ENCODE data around the gene RRP1. TPM values are rescaled to one million over a fixed set of nuclear protein-coding genes. Genes with fewer than 3 reads are reported as not detected.
A peak's percentile ranks its signal among the peaks of the same experiment; 100 is the strongest.

The RRP1 gene
- total and polyA plus RNA-seq, 2 of the 13 experiments (the other 11 are each of a cell fraction or from before 2014, with no cell fraction given), result 20.1 to 35.1 TPM

DNA sequence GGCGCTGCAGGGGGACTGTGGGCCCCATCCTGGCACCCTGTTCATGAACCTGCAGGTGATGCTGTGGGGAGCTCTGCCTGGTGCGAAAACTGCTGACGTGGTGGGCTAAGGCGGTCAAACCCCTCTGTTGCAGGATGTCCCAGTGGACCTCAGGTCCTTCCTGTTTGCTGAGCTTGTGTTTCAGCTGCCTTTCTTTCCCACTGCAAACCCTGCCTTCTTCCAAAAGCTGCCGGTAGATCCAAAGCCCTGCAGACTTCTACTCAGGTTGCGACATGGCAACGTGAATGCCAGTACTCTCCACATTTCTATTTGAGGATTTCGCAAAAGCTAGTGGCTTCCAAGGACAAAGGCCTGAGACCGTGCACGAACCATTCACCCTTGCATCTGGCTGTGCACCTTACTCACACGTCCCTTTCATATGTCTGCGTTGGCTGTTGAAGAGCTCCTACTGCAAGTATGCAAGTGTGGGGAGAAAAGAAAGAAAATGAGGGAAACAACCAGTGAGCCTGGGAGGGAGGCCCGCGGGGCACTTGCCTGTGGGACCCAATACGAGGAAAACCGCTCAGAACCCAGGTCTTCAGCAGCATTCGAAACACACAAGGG is 6.2 kb upstream of the RRP1 start (continued):
- TF ChIP-seq YEATS4 (CRISPR knock-in tag; IDR thresholded peaks at IDR 0.05; ENCODE audit: borderline replicate concordance) (peak; percentile 63; the same call in 1 of the 2 replicates), TSC22D2 (CRISPR knock-in tag; IDR thresholded peaks at IDR 0.05; ENCODE audit: borderline replicate concordance) (0 out of 2 replicates have a peak, but pooled peaks have one; percentile 93), ZC3H4 (CRISPR knock-in tag; IDR thresholded peaks at IDR 0.05; ENCODE audit: borderline replicate concordance) (no peak), KAT7 (CRISPR knock-in tag; IDR thresholded peaks at IDR 0.05; ENCODE audit: borderline replicate concordance) (no peak), KIAA2018 (CRISPR knock-in tag; IDR thresholded peaks at IDR 0.05; ENCODE audit: borderline replicate concordance) (no peak), ZNF569 (CRISPR knock-in tag; IDR thresholded peaks at IDR 0.05; ENCODE audit: borderline replicate concordance) (no peak; the same call in 1 of the 2 replicates), HNRNPLL (IDR thresholded peaks at IDR 0.05; ENCODE audit: low read depth, low read length, poor library complexity, severe bottlenecking) (no peak)
- TF ChIP-seq, protein P1, sequence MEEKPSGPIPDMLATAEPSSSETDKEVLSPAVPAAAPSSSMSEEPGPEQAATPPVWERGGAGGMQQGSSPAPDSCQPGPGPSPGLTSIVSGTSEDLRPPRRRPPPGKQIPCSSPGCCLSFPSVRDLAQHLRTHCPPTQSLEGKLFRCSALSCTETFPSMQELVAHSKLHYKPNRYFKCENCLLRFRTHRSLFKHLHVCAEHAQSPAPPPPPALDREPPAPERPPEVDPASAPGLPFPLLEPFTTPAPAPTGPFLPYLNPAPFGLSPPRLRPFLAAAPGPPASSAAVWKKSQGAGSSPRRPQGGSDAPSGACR (CRISPR knock-in tag; IDR thresholded peaks at IDR 0.05), result peak; percentile 73; the same call in 1 of the 2 replicates
- TF ChIP-seq, protein P2, sequence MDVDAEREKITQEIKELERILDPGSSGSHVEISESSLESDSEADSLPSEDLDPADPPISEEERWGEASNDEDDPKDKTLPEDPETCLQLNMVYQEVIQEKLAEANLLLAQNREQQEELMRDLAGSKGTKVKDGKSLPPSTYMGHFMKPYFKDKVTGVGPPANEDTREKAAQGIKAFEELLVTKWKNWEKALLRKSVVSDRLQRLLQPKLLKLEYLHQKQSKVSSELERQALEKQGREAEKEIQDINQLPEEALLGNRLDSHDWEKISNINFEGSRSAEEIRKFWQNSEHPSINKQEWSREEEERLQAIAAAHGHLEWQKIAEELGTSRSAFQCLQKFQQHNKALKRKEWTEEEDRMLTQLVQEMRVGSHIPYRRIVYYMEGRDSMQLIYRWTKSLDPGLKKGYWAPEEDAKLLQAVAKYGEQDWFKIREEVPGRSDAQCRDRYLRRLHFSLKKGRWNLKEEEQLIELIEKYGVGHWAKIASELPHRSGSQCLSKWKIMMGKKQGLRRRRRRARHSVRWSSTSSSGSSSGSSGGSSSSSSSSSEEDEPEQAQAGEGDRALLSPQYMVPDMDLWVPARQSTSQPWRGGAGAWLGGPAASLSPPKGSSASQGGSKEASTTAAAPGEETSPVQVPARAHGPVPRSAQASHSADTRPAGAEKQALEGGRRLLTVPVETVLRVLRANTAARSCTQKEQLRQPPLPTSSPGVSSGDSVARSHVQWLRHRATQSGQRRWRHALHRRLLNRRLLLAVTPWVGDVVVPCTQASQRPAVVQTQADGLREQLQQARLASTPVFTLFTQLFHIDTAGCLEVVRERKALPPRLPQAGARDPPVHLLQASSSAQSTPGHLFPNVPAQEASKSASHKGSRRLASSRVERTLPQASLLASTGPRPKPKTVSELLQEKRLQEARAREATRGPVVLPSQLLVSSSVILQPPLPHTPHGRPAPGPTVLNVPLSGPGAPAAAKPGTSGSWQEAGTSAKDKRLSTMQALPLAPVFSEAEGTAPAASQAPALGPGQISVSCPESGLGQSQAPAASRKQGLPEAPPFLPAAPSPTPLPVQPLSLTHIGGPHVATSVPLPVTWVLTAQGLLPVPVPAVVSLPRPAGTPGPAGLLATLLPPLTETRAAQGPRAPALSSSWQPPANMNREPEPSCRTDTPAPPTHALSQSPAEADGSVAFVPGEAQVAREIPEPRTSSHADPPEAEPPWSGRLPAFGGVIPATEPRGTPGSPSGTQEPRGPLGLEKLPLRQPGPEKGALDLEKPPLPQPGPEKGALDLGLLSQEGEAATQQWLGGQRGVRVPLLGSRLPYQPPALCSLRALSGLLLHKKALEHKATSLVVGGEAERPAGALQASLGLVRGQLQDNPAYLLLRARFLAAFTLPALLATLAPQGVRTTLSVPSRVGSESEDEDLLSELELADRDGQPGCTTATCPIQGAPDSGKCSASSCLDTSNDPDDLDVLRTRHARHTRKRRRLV (CRISPR knock-in tag; IDR thresholded peaks at IDR 0.05), result no peak
- TF ChIP-seq, protein P3, sequence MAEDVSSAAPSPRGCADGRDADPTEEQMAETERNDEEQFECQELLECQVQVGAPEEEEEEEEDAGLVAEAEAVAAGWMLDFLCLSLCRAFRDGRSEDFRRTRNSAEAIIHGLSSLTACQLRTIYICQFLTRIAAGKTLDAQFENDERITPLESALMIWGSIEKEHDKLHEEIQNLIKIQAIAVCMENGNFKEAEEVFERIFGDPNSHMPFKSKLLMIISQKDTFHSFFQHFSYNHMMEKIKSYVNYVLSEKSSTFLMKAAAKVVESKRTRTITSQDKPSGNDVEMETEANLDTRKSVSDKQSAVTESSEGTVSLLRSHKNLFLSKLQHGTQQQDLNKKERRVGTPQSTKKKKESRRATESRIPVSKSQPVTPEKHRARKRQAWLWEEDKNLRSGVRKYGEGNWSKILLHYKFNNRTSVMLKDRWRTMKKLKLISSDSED (CRISPR knock-in tag; IDR thresholded peaks at IDR 0.05), result no peak
